Posterior cingulate gyrus (tissue), 11 donors: Measurements from ENCODE around the gene GPR34.
"Not testable (repeated sequence)": the region's sequence is repeated elsewhere in the genome, so short reads cannot be mapped to it uniquely, and the experiment has no call there.

Experiments
- DNase-seq, 10 donors: peaks; one replicate each; pipeline versions ENCODE4 v3.0.0 to v3.0.0-alpha.2; 2020 to 2021; ENCODE audit warnings: mixed read lengths in 3 of 10
- intact Hi-C: fragments of 100-400 bp; cut with DNase I; formaldehyde crosslinking; loops from one replicate; pipeline ENCODE4 v1.15.1; 2023

Gene GPR34, protein sequence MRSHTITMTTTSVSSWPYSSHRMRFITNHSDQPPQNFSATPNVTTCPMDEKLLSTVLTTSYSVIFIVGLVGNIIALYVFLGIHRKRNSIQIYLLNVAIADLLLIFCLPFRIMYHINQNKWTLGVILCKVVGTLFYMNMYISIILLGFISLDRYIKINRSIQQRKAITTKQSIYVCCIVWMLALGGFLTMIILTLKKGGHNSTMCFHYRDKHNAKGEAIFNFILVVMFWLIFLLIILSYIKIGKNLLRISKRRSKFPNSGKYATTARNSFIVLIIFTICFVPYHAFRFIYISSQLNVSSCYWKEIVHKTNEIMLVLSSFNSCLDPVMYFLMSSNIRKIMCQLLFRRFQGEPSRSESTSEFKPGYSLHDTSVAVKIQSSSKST

DNA sequence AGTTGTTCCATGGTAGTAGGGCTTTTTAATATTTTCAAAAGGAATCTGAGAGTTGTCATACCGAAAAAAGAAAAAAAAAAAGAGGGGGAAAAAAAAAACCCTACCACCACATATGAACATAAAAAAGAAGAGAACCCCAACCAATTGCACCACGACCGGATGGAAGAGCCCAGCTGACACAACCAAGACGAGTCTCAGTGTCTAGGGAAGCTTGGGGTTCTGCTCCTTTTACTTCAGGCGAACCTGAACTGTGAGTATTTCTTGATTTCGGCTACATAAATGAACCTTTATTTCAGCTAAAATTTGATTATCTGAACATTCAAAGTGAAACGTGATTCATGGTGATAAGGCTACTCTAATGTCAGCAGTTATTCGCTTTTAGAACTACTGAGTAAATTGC lies at the start of gene GPR34:
TSS of gene GPR34 (plus strand) at position 139 of the 400 bp plus-strand sequence. CDS start 6,661 bp downstream, outside the sequence.
- DNase-seq, result no peak
- intact Hi-C loops, result loop anchor here (5.0 kb wide), 1 partner anchor 63 kb away; no protein-coding TSS in a partner anchor

DNA sequence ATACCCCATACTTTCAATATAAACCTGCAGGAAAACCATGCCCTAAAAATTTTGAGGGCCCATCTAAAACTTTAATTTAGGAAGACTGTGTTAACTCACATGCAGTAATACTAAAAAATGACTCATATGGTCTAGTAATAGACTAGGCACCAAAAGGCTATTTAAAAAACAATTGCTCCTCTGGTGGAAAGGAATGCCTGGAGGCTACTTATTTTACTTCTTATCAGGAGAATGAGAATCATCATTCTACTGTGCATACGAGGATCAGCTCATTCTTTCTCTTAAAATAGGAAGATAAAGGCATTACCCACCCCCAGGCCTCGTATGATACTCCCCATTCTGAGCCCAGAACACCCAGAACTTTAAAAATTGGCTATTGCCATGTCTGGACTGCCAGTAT lies 42.6 kb upstream of the GPR34 start:
- intact Hi-C loops, DNase-seq: not testable (repeated sequence)

DNA sequence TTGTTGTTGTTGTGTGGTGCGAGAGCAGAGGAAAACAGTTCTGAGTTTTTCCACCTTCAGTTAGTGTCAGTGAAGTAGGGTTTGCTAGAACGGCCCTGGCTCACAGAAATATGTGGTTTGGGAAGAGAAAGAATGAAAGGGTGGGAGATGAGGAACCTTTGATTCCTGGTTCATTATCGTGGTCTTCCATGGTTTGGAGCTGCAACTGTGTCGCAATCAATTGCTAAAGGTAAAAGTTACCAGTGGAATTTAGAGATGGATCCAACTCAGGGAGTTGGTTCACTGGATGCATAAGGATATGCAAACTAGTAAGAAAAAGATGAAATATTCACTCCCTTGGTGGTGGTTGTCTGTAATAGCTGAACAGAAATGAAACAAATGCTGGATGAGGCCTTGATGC lies 35.6 kb upstream of the GPR34 start:
- intact Hi-C loops, result no loop called here
- no peak for DNase-seq

DNA sequence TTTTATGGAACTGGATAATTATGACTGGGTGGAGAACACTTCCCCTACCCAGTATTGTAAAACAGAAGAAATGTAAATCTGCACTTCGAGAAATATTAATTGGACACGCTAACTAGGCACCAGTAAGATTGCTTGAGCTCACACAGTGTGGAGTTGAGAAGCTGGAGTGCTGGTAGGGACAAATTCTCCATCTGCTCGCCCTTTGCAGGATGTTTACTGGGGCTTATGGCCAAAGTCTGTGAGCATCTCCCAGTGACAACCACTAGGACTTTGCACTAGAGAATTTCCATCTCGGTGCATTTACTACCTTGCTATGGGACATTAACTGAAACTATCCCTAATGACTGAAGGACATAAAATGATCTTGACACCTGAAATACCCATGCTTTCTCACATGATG lies 33.7 kb upstream of the GPR34 start:
- intact Hi-C loops, result no loop called here
- no peak for DNase-seq

DNA sequence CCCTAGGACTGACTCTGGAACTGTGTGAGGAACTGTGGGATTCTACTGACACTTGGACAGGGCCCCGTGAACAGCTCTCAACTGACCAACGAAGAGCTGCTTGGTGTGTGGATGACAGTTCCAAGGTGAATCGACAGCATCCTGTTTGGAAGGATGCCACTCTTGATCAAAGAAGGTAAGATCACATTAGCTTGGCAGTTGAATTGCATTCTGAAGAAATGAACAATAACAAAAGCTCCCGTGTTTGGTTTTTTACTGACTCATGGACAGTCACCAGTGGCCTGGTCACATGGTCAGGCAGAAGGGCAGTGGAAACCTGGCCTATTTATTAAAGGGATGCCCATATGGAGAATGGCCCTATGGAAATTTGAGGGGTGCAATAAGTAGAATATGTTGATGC lies 33.1 kb upstream of the GPR34 start:
- intact Hi-C loops, result no loop called here
- DNase-seq, result no peak

DNA sequence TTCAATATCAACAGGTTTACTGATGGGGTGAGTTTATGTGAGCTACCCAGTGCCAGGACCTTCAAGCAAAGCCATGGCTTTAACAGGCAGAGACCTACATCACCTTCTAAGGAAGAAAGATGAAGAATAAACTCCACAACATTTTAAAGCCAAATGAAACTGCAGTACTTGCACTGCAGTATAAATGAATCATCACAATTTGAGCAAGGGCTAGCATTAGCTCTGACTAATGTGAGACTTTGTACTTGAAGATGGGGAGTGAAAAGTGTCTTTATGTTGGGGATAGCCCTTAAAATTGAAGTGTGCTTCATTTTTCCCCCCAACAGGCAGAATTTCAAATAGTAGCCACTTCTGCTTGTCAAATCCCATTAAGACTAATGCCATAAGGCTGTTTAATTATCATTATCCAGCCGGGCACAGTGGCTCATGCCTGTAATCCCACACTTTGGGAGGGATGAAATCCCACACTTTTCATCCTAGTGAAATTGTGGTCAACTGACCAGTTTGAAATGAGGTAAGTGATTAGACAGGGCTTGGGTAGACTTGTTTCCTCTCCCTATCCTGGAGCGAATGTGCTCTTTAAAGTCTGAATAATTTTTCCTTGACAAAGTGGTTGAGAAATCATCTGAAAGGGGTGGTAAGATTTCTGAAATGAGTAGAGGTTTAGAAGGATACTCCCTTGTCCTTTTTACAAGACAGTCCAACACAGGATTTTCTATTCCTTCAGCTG lies 27.2 kb upstream of the GPR34 start:
- no peak for DNase-seq
- intact Hi-C loops, result no loop called here

DNA sequence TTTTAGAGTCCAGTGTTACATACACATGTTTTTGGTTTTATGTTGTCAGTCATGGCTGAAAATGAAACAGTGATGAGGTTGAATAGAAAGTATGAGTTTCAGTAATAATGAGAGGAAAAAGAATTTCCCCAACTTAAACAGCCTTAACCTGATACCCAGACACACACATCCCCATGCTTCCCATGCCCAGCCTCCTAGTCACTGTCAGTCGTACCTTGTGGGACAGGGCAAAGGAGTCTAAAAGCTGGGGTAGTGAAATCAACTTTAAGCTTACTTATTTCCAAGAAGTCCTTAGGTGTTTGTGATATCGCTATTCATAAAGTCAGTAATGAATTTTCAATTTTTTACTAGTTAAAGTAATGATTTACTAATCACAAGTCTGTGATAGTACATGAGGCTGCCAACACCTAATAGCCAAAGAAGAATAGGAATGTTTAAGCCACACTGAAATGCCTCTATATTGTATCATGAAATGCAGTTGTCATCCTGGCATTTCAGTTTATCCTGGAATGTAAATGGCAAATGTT lies 24.3 kb upstream of the GPR34 start:
- no peak for DNase-seq
- intact Hi-C loops, result no loop called here

DNA sequence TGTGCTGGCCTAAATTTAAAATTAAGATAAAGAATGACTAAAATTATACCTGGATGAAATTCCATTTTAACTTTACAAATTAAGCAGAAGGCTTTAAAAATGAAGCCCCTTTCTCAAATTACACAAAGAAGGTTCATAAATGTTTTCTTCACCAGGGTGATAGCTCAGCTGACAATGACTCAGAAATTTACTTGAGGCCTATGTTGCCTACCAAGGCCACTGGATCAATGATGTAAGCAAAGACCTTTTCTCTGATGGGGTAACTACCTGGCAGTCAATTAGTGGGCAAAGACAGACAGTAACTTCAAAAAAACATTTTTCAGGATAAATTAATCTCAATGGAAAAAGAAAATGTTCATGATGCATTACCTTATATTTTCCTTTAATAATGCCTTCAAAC lies 23.9 kb upstream of the GPR34 start:
- intact Hi-C loops, result no loop called here
- no peak for DNase-seq

DNA sequence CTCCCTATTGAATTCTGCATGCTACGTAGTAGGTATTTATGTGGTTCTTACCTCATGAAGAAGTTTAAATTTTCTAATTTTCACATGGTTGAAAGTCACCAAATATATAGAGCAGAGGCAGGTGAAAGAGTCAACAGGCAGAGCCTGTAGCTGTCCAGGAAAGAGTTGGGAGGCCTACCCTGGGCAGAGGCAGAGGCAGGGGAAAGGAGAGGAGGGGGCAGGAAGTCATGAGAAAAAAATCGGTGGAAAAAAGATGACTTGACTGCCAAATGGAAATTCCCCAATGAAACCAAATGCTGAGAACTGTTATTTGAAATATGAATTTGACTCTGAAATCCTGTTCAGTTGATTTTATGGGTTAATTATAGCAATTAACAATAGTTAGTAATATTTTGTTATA lies 23.1 kb upstream of the GPR34 start:
- DNase-seq, result no peak
- intact Hi-C loops, result no loop called here

DNA sequence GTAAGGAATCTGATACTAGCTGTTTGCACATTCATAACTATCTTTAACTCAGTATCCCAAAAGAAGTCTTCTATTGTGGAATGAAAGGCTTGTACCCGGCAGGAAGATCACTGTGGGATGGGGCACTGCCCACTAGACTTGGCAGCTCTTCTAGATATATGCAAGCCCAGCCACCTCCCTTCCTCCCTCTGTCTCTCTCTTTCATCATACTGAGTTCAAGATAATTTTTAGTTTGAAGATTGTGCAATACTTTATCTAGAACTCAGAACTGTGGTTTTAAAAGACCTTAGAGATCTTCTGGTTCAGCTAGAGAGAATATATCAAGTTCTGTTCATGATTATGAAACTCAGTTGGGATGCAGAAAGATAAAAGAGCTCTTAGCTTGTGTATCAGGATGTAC lies 22.5 kb upstream of the GPR34 start:
- no peak for DNase-seq
- intact Hi-C loops, result no loop called here

DNA sequence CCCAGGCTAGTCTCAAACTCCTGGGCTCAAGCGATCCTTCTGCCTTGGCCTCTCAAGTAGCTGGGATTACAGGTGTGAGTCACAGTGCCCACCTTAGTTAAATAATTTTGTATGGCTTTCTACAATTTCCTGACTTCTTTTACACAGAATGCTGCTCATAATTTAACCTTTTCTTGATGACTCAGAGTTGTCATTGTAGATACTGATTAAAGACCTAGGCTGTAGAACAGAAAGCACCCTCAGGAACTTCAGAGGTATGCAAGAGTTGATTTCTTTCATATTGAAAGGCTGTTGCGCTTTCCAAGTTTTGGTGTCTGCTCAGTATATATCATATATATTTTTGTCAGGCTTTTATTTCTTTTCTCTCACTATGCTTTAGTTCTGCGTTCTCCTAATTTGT lies 21.1 kb upstream of the GPR34 start:
- DNase-seq, result no peak

DNA sequence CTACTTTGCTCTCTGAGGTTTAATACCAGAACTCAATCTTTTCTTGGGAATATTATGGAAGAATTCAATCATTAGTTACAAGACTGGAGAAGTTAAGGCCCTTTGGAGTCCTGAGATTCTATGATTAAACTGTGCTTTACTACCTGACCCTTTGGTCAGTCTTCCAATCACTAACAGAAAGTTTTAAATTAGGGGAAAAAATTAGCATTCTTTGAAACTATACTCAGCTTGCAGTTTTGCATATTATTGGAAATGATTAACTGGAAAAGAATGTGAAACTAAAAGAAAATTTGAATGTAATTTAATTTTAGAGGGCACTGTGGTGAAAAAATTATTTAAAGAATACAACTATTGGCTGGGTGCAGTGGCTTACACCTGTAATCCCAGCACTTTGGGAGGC lies 18.7 kb upstream of the GPR34 start:
- intact Hi-C loops, result no loop called here
- DNase-seq, result no peak

More for the DNA sequence above, 21.1 kb upstream of the GPR34 start:
- intact Hi-C loops, result no loop called here

DNA sequence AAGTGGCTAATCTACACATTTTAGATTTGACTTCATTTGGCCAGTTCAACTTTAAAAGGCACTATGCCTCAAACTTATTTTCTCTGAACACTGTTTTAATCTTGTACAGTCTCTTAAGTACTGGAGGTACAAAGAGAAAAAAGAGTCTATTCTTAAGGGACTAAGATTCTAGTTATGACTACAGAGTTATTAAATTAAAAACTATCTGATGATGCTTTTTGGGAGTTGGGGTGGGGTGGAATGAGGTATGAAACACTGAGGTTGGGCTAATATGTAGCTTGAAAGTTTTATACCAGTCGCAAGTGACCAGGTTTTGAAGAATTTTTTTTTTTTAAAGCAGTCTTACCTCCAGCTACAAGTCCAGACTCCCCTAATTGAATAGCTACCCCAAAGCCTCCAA lies 17.7 kb upstream of the GPR34 start:
- DNase-seq, result no peak
- intact Hi-C loops, result no loop called here

DNA sequence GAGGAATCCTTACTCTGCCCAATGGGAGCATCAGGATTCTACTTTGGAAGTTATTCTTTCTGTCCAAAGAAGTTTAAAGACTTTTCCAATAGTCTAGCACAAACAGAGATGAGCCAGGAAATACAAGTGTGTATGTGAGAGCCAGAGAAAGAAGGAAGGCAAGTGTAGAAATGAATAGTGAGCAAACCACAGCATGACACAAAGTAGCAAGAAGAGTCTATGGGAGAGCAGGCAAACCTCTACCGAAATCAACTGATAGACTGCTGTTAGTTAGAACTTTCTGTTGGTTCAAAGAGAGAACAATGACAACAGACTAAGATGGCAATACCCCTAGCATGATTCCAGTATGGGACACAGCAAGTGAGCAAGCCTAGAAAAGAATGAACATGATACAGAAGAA lies 16.1 kb upstream of the GPR34 start:
- intact Hi-C loops, result no loop called here
- DNase-seq, result no peak

DNA sequence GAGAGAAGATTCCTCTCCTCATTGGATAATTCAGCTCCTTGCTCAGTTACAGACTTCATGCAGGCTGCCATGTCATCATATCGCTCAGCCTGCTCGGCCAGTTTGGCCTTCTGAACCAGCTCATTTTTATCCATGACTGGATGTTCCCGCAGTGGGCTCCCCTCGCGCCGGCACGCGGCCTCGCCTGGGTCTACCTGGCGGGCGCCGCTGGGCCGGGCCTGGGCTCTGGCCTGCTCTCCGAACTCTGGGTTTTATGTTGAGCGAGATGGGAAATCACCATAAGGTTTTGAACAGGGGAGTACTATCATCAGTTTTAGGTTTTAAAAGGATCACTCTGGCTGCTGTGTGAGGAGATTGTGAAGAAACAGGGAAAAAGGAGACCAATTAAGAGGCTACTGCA lies 12.4 kb upstream of the GPR34 start:
- intact Hi-C loops, DNase-seq: not testable (repeated sequence)

DNA sequence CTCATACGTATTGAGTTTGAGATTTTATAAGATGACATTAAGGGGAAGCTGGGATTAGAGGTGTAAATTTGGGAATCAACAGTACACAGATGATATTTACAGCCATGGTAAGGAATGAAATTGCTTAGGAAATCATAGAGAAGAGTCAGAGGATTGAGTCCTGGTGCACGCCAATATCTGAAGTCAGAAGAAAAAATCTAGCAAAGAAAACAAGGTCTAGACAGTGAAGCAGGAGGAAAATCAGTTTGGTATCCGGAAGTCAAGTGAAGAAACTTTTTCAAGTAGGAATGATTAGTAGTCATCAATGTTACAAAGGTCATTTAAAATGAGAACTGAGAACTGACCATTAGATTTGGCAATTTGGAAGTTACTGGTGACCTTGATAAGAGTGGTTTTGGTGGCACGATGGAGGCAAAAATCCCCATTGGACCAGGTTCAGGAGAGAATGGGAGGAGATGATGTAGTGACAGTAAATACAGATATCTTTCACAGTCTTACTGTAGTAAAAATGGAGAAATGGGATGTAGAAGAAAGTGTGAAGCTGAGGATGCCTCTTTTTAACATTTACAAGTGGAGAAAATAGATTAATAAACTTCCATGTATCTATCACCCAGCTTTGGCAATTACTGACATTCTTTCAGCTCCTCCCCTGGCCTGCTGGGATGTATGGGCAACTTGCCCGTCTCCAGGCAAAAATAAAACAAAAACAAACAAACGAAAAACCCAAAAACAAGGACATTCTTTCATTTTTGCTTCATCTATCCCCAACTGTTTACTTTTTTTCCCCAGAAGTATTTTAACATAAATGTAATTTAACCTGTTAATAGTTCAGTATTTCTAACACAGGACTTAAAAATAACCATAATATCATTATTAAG lies 11.4 kb upstream of the GPR34 start:
- intact Hi-C loops, result no loop called here
- no peak for DNase-seq

DNA sequence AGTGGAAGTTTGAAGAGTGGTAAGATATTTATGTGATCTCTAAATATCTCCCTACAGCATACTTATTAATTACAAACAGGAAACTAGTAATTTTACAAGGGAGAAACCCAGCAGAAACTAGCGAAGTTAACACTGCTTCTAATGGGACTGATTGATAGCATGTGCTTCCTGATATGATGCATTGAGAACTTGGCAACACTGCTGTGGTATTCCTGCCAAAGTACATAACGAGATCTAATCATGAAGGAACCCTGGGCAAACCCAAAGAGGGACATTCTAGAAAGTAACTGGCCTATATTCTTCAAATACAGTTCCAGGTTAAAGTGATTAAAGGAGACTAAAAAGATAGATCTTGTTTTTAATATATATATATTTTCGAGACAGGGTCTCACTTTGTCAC lies 4.6 kb upstream of the GPR34 start:
- DNase-seq, result no peak
- intact Hi-C loops, result no loop called here

DNA sequence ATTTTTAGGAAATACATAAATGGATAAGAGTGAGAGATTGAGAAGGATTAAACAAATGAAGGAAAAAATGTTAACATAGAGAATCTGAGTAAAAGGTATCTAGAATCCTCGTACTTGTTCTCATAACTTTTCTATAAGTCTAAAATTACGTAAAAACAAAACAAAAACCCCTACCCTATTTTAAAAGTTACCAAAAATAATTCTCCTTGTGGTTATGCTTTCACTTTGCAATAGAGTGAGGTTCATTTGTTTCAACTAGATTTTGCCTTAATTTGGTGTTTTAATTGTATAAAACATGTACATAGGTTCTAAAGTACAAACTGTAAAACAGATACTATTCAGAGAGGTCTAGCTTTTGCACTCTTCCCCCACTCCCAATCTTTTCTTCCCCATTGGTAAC lies 3.8 kb upstream of the GPR34 start:
- DNase-seq, result no peak
- intact Hi-C loops, result loop anchor here (5.0 kb wide), 1 partner anchor 67 kb away; no protein-coding TSS in a partner anchor

DNA sequence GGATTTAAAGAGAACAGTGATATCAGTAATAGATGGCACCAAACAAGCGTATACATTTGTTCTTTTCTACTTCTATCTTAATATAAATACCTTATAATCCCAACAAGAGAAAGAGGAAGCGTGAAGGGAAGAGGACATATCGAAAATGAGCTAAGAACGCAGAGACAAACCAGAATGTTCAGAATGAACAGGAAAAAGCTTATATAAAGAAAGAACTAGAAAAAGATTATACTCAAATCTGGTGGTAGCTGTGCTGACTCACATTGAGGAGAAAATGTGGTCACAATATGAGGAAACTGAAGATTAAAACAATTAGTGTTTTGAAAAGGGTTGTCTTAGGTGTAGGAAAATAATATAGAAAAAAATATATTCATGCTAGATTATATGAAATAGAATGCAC lies 2.0 kb upstream of the GPR34 start:
- intact Hi-C loops, result loop anchor here (5.0 kb wide), 1 partner anchor 66 kb away; no protein-coding TSS in a partner anchor
- DNase-seq, result no peak

DNA sequence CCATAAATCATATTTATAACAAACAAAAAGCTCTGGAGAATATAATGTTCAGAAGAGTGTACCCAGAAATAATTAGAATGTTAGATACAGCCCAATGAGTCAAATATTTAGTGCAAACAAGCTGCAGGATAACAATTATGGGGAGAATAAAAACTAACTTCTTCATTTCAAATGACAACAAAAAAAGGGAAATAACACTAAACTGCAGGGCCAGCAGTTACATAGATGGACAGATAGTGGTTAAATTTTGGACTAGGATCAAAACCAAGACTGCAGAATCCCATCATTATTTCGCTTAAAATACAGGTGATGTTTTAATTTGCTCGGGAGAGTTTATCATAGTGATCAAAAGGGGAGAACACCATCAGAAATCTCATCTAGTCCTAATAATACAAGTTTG lies 617 bp upstream of the GPR34 start:
- no peak for DNase-seq
- intact Hi-C loops, result loop anchor here (5.0 kb wide), 1 partner anchor 64 kb away; no protein-coding TSS in a partner anchor

DNA sequence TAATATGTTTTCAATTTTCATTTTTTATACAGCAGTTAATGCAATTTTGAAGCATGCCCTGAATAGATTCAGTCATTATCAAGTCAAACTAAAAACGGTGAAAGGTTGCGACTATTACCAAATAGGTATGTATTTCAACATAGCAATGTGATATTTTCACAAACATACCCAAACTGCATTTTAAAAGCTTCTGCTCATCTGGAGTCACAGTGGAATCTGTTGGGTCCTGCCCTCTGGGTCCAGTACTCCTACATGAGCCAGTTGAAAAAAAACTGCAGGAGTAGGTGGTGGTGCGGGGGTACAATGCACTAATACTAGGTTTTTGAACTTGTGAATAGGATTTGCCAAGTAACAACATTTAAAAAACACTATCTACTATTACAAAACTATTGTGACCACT lies 938 bp downstream of the GPR34 start:
- no peak for DNase-seq
- intact Hi-C loops, result loop anchor here (5.0 kb wide), 1 partner anchor 63 kb away; no protein-coding TSS in a partner anchor
